Measurements from ENCODE around the gene ARCN1.

ARCN1 gene

DNA sequence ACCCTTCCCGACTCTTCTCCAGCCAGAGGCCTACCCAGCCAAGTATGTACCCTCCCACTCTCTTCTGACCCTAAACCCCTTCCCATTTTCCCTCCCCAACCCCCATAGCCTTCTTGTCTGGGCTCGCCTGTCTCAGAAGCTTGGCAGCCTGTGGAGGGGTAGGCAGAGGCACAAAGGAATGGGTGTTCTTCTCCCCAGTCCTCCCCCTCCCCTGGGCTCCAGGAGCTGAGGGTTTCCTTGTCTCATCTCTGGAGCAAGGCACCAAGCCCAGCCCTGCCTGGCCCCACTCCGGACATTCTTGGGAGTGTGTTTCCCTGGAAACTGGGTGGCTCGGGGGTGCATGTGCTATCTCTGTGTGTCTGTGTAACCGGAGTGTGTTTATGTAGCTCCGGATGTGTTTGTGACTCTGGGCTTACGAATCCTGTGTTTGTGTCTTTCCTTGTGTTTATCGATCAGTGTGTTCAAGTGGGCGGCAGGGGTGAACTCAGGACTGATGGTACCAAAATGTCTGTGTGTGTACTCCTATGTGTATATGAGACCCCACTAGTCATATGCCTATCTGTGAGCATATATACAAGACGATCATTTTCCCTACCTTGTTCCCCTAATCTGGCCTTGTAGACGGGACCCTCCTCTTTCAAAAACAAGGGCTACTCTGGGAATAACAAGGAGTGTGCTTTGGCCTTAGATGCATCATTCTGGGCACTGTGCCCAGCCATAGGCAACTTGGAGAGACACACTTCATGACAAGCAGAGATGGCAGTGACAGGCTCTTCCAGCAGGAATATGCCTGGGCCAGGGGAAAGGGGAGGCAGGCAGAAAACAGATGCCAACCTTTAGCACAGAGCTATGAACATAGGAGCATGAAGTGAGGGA is 46.1 kb downstream of the ARCN1 start:
- no peaks in the 10 kb centered on the region for H3K79me2 ChIP-seq (ENCODE audit: insufficient read depth, low read length)
- no peak overlapping the region for H2AFZ ChIP-seq (ENCODE audit: low read depth, low read length)
- H3K27me3 ChIP-seq (ENCODE audit: insufficient read depth, low read length, poor library complexity) = peaks cover 28% of the 10 kb centered on the region
- H3K9ac ChIP-seq (ENCODE audit: low read depth, low read length) = no peak overlapping the region
- DNase-seq = no peak
- H3K4me1 ChIP-seq (ENCODE audit: insufficient read depth, low read length) = peaks cover 14% of the 10 kb centered on the region
- H4K20me1 ChIP-seq (ENCODE audit: insufficient read depth, low read length) = peaks cover 2% of the 10 kb centered on the region; the same call in 1 of the 2 replicates
- no peak overlapping the region for H3K4me2 ChIP-seq (ENCODE audit: insufficient read depth, low read length)
- no peak overlapping the region for H3K27ac ChIP-seq (ENCODE audit: low read length)
- no peaks in the 10 kb centered on the region for H3K9me3 ChIP-seq (ENCODE audit: insufficient read depth, low read length, severe bottlenecking)
- no peak for TF ChIP-seq EZH2 (IDR thresholded peaks at IDR 0.05; ENCODE audit: borderline replicate concordance, low read depth, low read length, severe bottlenecking)
- TF ChIP-seq, protein P1, sequence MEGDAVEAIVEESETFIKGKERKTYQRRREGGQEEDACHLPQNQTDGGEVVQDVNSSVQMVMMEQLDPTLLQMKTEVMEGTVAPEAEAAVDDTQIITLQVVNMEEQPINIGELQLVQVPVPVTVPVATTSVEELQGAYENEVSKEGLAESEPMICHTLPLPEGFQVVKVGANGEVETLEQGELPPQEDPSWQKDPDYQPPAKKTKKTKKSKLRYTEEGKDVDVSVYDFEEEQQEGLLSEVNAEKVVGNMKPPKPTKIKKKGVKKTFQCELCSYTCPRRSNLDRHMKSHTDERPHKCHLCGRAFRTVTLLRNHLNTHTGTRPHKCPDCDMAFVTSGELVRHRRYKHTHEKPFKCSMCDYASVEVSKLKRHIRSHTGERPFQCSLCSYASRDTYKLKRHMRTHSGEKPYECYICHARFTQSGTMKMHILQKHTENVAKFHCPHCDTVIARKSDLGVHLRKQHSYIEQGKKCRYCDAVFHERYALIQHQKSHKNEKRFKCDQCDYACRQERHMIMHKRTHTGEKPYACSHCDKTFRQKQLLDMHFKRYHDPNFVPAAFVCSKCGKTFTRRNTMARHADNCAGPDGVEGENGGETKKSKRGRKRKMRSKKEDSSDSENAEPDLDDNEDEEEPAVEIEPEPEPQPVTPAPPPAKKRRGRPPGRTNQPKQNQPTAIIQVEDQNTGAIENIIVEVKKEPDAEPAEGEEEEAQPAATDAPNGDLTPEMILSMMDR (IDR thresholded peaks at IDR 0.05; ENCODE audit: borderline replicate concordance, extremely low read depth, low read length, poor library complexity, severe bottlenecking) = no peak
- H3K36me3 ChIP-seq (ENCODE audit: insufficient read depth, low read length) = no peaks in the 10 kb centered on the region
- ATAC-seq (ENCODE audit: insufficient read depth, low read depth) = no peak
- no peak overlapping the region for H3K4me3 ChIP-seq (ENCODE audit: low read depth in 1 of 2, low read length in 2 of 2)

DNA sequence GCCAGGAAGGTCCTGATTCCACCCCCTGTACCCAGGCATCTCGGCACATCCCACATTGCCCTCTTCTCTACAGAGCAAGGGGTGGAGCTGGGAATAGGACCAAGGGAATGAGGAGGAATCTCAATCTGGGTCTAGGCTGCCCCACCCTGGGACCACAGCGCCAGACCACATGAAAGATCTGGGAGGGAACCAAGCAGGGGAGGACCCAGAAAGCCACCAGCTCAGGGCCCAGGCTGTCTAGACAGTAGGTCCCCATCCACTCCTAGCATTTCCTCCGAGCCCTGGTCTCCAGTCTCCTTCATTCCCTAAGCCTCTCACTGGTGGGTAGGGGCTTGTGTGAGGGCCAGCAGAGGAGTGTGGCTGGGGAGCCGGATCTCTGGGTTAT is 46.8 kb downstream of the ARCN1 start:
- no peaks in the 10 kb centered on the region for H3K9me3 ChIP-seq (ENCODE audit: insufficient read depth, low read length, severe bottlenecking)
- no peaks in the 10 kb centered on the region for H3K36me3 ChIP-seq (ENCODE audit: insufficient read depth, low read length)
- H3K27ac ChIP-seq (ENCODE audit: low read length) = no peak overlapping the region
- TF ChIP-seq, protein P1 (IDR thresholded peaks at IDR 0.05; ENCODE audit: borderline replicate concordance, extremely low read depth, low read length, poor library complexity, severe bottlenecking) = no peak
- no peak for TF ChIP-seq EZH2 (IDR thresholded peaks at IDR 0.05; ENCODE audit: borderline replicate concordance, low read depth, low read length, severe bottlenecking)
- DNase-seq (no peak), ATAC-seq (ENCODE audit: insufficient read depth, low read depth) (no peak)
- no peak overlapping the region for H2AFZ ChIP-seq (ENCODE audit: low read depth, low read length)
- peaks cover 14% of the 10 kb centered on the region for H3K4me1 ChIP-seq (ENCODE audit: insufficient read depth, low read length)
- no peak overlapping the region for H3K4me3 ChIP-seq (ENCODE audit: low read depth in 1 of 2, low read length in 2 of 2)
- no peak overlapping the region for H3K9ac ChIP-seq (ENCODE audit: low read depth, low read length)
- peaks cover 21% of the 10 kb centered on the region for H3K27me3 ChIP-seq (ENCODE audit: insufficient read depth, low read length, poor library complexity)
- no peak overlapping the region for H3K4me2 ChIP-seq (ENCODE audit: insufficient read depth, low read length)
- H3K79me2 ChIP-seq (ENCODE audit: insufficient read depth, low read length) = no peaks in the 10 kb centered on the region
- 0 out of 2 replicates have a peak, but pooled peaks cover 2% of the 10 kb centered on the region for H4K20me1 ChIP-seq (ENCODE audit: insufficient read depth, low read length)

DNA sequence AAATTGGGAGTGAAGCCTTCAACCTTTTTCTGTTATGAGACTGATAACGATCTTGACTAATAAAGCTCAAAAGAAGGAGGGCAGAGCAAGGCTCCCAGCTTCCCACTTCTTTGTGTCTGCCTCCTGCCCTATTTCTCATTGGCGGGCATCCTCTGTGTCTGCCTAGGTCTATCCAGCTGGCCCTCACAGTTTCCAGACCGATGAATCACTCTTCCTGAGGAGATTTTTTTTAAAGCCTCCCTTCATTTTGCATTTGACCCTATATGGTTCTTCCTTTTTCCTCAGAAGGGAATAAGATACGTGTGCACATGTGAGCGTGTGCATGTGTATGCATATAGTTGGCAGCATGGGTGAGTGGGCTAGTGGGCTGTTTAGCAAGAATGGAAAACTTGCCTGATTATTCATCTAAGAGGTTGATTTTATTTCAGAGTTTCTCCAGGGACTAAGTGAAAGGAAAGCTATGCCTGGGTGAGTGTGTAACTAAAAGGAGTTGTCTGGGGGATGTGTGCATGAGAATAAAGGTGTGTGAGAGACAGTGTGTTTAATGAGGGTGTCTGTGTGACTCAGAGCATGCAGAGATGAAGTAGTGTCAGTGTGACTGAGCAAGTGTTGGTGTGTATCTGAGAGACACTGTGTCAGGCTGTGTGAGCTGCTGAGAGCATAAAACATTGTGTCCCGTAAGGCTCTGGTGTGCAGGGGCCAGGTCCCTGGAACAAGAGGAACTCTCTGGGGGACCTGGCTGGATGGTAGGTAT is 47.4 kb downstream of the ARCN1 start:
- Histone ChIP-seq H3K4me1 (ENCODE audit: insufficient read depth, low read length) (peaks cover 14% of the 10 kb centered on the region), H3K27ac (ENCODE audit: low read length) (no peak overlapping the region), H3K27me3 (ENCODE audit: insufficient read depth, low read length, poor library complexity) (peaks cover 15% of the 10 kb centered on the region), H3K4me3 (ENCODE audit: low read depth in 1 of 2, low read length in 2 of 2) (no peak overlapping the region), H3K4me2 (ENCODE audit: insufficient read depth, low read length) (no peak overlapping the region), H4K20me1 (ENCODE audit: insufficient read depth, low read length) (no peaks in the 10 kb centered on the region), H2AFZ (ENCODE audit: low read depth, low read length) (no peak overlapping the region), H3K79me2 (ENCODE audit: insufficient read depth, low read length) (no peaks in the 10 kb centered on the region), H3K36me3 (ENCODE audit: insufficient read depth, low read length) (no peaks in the 10 kb centered on the region), H3K9ac (ENCODE audit: low read depth, low read length) (no peak overlapping the region), H3K9me3 (ENCODE audit: insufficient read depth, low read length, severe bottlenecking) (no peaks in the 10 kb centered on the region)
- TF ChIP-seq, protein P1 (IDR thresholded peaks at IDR 0.05; ENCODE audit: borderline replicate concordance, extremely low read depth, low read length, poor library complexity, severe bottlenecking) = no peak
- no peak for TF ChIP-seq EZH2 (IDR thresholded peaks at IDR 0.05; ENCODE audit: borderline replicate concordance, low read depth, low read length, severe bottlenecking)
- no peak for DNase-seq
- no peak for ATAC-seq (ENCODE audit: insufficient read depth, low read depth)

Measured in DND-41 (cell line).